Measurements from ENCODE around the gene ZNF418. TPM values are rescaled to one million over a fixed set of nuclear protein-coding genes. Genes with fewer than 3 reads are reported as not detected.
"Not testable (repeated sequence)": the region's sequence is repeated elsewhere in the genome, so short reads cannot be mapped to it uniquely, and the experiment has no call there.

The ZNF418 gene
- total RNA-seq, 1 donor from 2014 or later: 0.21 TPM

GRCh38 chr19:57914531-57914930, 20.7 kb downstream of the ZNF418 start:
- no peak for DNase-seq (ENCODE audit: low spot score in 2 of 2)
- intact Hi-C loops (cut with DNase I): no loop called here
- no peak for TF ChIP-seq CTCF (IDR thresholded peaks at IDR 0.05)
- Histone ChIP-seq H3K27ac (no peak overlapping the region), H3K9me3 (peaks cover 22 to 63% of the 10 kb centered on the region in 2 donors), H3K4me3 (no peak overlapping the region), H3K36me3 (peaks cover 35 to 49% of the 10 kb centered on the region in 2 donors), H3K4me1 (peaks cover 0 to 7% of the 10 kb centered on the region in 2 donors), H3K27me3 (no peaks in the 10 kb centered on the region)

GRCh38 chr19:57907394-57907793, 27.8 kb downstream of the ZNF418 start:
- peaks cover 72 to 95% of the 10 kb centered on the region in 2 donors for H3K9me3 ChIP-seq
- peaks cover 41 to 62% of the 10 kb centered on the region in 2 donors for H3K36me3 ChIP-seq
- TF ChIP-seq CTCF (IDR thresholded peaks at IDR 0.05): no peak
- H3K4me1 ChIP-seq: no peaks in the 10 kb centered on the region
- no peak for DNase-seq (ENCODE audit: low spot score in 2 of 2)
- no peak overlapping the region for H3K27ac ChIP-seq
- no peak overlapping the region for H3K4me3 ChIP-seq
- no peaks in the 10 kb centered on the region for H3K27me3 ChIP-seq
- intact Hi-C loops (cut with DNase I): no loop called here

- Histone ChIP-seq H3K36me3 (peaks cover 23 to 41% of the 10 kb centered on the region in 2 donors), H3K27me3 (no peaks in the 10 kb centered on the region), H3K4me3 (no peak overlapping the region), H3K27ac (no peak overlapping the region), H3K9me3 (peaks cover 62 to 93% of the 10 kb centered on the region in 2 donors), H3K4me1 (no peaks in the 10 kb centered on the region)
- no peak for DNase-seq (ENCODE audit: low spot score in 2 of 2)
- TF ChIP-seq CTCF (IDR thresholded peaks at IDR 0.05): no peak
- intact Hi-C loops (cut with DNase I): no loop called here
Measured at GRCh38 chr19:57905258-57905657, 29.9 kb downstream of the ZNF418 start.

- H3K4me1 ChIP-seq: no peaks in the 10 kb centered on the region
- no peak overlapping the region for H3K4me3 ChIP-seq
- intact Hi-C loops (cut with DNase I): no loop called here
- peaks cover 14 to 29% of the 10 kb centered on the region in 2 donors for H3K36me3 ChIP-seq
- TF ChIP-seq CTCF (IDR thresholded peaks at IDR 0.05): no peak
- no peak for DNase-seq (ENCODE audit: low spot score in 2 of 2)
- peaks cover 60 to 96% of the 10 kb centered on the region in 2 donors for H3K9me3 ChIP-seq
- H3K27me3 ChIP-seq: no peaks in the 10 kb centered on the region
- no peak overlapping the region for H3K27ac ChIP-seq
Measured at GRCh38 chr19:57903618-57904184, 31.5 kb downstream of the ZNF418 start.

GRCh38 chr19:57900311-57900710, 34.9 kb downstream of the ZNF418 start:
- intact Hi-C loops (cut with DNase I): no loop called here
- Histone ChIP-seq H3K27ac (no peak overlapping the region), H3K4me3 (no peak overlapping the region), H3K4me1 (no peaks in the 10 kb centered on the region), H3K9me3 (peaks cover 34 to 86% of the 10 kb centered on the region in 2 donors), H3K27me3 (no peaks in the 10 kb centered on the region), H3K36me3 (peaks cover 0 to 6% of the 10 kb centered on the region in 2 donors)
- no peak for DNase-seq (ENCODE audit: low spot score in 2 of 2)
- no peak for TF ChIP-seq CTCF (IDR thresholded peaks at IDR 0.05)

- H3K36me3 ChIP-seq; H3K27ac ChIP-seq; intact Hi-C loops (cut with DNase I); H3K27me3 ChIP-seq; H3K4me1 ChIP-seq; DNase-seq (ENCODE audit: low spot score in 2 of 2); H3K4me3 ChIP-seq: not testable (repeated sequence)
- peaks cover 11 to 68% of the 10 kb centered on the region in 2 donors for H3K9me3 ChIP-seq
Measured at GRCh38 chr19:57890706-57891105, 44.5 kb downstream of the ZNF418 start.

Data from ascending aorta (tissue), 2 donors.